ENCODE data around the gene OR5K2. TPM values are rescaled to one million over a fixed set of nuclear protein-coding genes. Genes with fewer than 3 reads are reported as not detected.

OR5K2 gene
- total RNA-seq, 4 donors from 2014 or later: not detected

- Histone ChIP-seq H3K36me3 (no peaks in the 10 kb centered on the region), H3K27ac (no peak overlapping the region), H3K4me3 (no peak overlapping the region), H3K9me3 (peaks cover 6% of the 10 kb centered on the region), H3K27me3 (no peaks in the 10 kb centered on the region), H3K4me1 (no peaks in the 10 kb centered on the region)
- 81% methylated on average over 2 of the region's 2 CpGs for WGBS
- TF ChIP-seq EP300 (IDR thresholded peaks at IDR 0.05) (no peak), POLR2AphosphoS5 (IDR thresholded peaks at IDR 0.05) (no peak), POLR2A (IDR thresholded peaks at IDR 0.05) (no peak), CTCF (IDR thresholded peaks at IDR 0.05) (no peak)
- no peak for DNase-seq (ENCODE audit: low spot score in 2 of 2)
These were observed 39.9 kb upstream of the OR5K2 start for GRCh38 chr3:98457543-98457942.

- TF ChIP-seq EP300 (IDR thresholded peaks at IDR 0.05): no peak
- TF ChIP-seq CTCF (IDR thresholded peaks at IDR 0.05): no peak
- TF ChIP-seq POLR2AphosphoS5 (IDR thresholded peaks at IDR 0.05): no peak
- no peak for TF ChIP-seq POLR2A (IDR thresholded peaks at IDR 0.05)
- no peak for DNase-seq (ENCODE audit: low spot score in 2 of 2)
These were observed 37.3 kb upstream of the OR5K2 start for GRCh38 chr3:98460220-98460619.

GRCh38 chr3:98462901-98463300, 34.6 kb upstream of the OR5K2 start, which contains the start of gene OR5K1:
OR5K1 (plus strand) TSS chr3:98463201; CDS start chr3:98469577, 6,376 bp downstream.
- H3K9me3 ChIP-seq: peaks cover 6% of the 10 kb centered on the region
- TF ChIP-seq CTCF (IDR thresholded peaks at IDR 0.05): no peak
- no peak for TF ChIP-seq EP300 (IDR thresholded peaks at IDR 0.05)
- no peak for TF ChIP-seq POLR2AphosphoS5 (IDR thresholded peaks at IDR 0.05)
- no peak for TF ChIP-seq POLR2A (IDR thresholded peaks at IDR 0.05)
- H3K27ac ChIP-seq: no peak within 1 kb of the TSS
- H3K36me3 ChIP-seq: no peaks in the 10 kb centered on the region
- H3K4me3 ChIP-seq: no peak within 1 kb of the TSS
- no peak for DNase-seq (ENCODE audit: low spot score in 2 of 2)
- H3K4me1 ChIP-seq: no peaks in the 10 kb centered on the region
- WGBS: 35% methylated on average over 1 of the region's 1 CpG
- no peaks in the 10 kb centered on the region for H3K27me3 ChIP-seq

More at GRCh38 chr3:98460220-98460619, 37.3 kb upstream of the OR5K2 start:
- Histone ChIP-seq H3K27me3 (no peaks in the 10 kb centered on the region), H3K27ac (no peak overlapping the region), H3K4me3 (no peak overlapping the region), H3K36me3 (no peaks in the 10 kb centered on the region), H3K9me3 (peaks cover 6% of the 10 kb centered on the region), H3K4me1 (no peaks in the 10 kb centered on the region)

GRCh38 chr3:98482717-98483482, 14.6 kb upstream of the OR5K2 start:
- peaks cover 2% of the 10 kb centered on the region for H3K9me3 ChIP-seq
- H3K4me3 ChIP-seq: no peak overlapping the region
- H3K27me3 ChIP-seq: no peaks in the 10 kb centered on the region
- WGBS: 39% methylated on average over 3 of the region's 3 CpGs
- peaks cover 5% of the 10 kb centered on the region for H3K4me1 ChIP-seq
- H3K36me3 ChIP-seq: no peaks in the 10 kb centered on the region
- no peak for TF ChIP-seq POLR2AphosphoS5 (IDR thresholded peaks at IDR 0.05)
- no peak overlapping the region for H3K27ac ChIP-seq
- no peak for DNase-seq (ENCODE audit: low spot score in 2 of 2)

- H3K9me3 ChIP-seq: peaks cover 3% of the 10 kb centered on the region
- no peak for DNase-seq (ENCODE audit: low spot score in 2 of 2)
- WGBS: 71% methylated on average over 3 of the region's 3 CpGs
- TF ChIP-seq POLR2A (IDR thresholded peaks at IDR 0.05) (no peak), EP300 (IDR thresholded peaks at IDR 0.05) (no peak), POLR2AphosphoS5 (IDR thresholded peaks at IDR 0.05) (no peak), CTCF (IDR thresholded peaks at IDR 0.05) (no peak)
- no peaks in the 10 kb centered on the region for H3K27me3 ChIP-seq
- H3K4me3 ChIP-seq: no peak overlapping the region
- H3K27ac ChIP-seq: no peak overlapping the region
- H3K4me1 ChIP-seq: peaks cover 5% of the 10 kb centered on the region
- no peaks in the 10 kb centered on the region for H3K36me3 ChIP-seq
These were observed 13.9 kb upstream of the OR5K2 start for GRCh38 chr3:98483626-98484025.

Measured in suprapubic skin (tissue), 4 donors.